AG10803 (cell line): Measurements from ENCODE around the gene TRPM3.

Source experiments
- DNase-seq: peaks from one replicate; pipeline ENCODE4 v3.0.0; 2010; ENCODE audit warnings: low read depth
- H3K4me3 ChIP-seq: 2 replicates; pipeline ENCODE4 v1.5.1; 2011; ENCODE audit warnings: mild to moderate bottlenecking, low read length, control low read depth
- CTCF ChIP-seq: conservative IDR thresholded peaks from 2 replicates; pipeline ENCODE4 v1.5.1; 2011; ENCODE audit warnings: mild to moderate bottlenecking, low read length, control low read depth, inconsistent platforms

TRPM3 gene

GRCh38 chr9:70694758-70695157, 426.7 kb downstream of the TRPM3 start:
- no peak for TF ChIP-seq CTCF
- no peak for DNase-seq
- H3K4me3 ChIP-seq, result no peak overlapping the region

- TF ChIP-seq CTCF, result no peak
- no peak for DNase-seq
- no peak overlapping the region for H3K4me3 ChIP-seq
Observed at GRCh38 chr9:70693186-70693585, 428.2 kb downstream of the TRPM3 start.

- DNase-seq, result no peak
- H3K4me3 ChIP-seq, result no peak overlapping the region
- TF ChIP-seq CTCF, result no peak
Observed at GRCh38 chr9:70692431-70692830, 429.0 kb downstream of the TRPM3 start.

- DNase-seq, result no peak
- TF ChIP-seq CTCF, result no peak
- no peak overlapping the region for H3K4me3 ChIP-seq
Observed at GRCh38 chr9:70688704-70689103, 432.7 kb downstream of the TRPM3 start.

- no peak for DNase-seq
- no peak for TF ChIP-seq CTCF
- no peak overlapping the region for H3K4me3 ChIP-seq
Observed at GRCh38 chr9:70683841-70684240, 437.6 kb downstream of the TRPM3 start.

GRCh38 chr9:70682298-70682697, 439.1 kb downstream of the TRPM3 start:
- no peak for DNase-seq
- TF ChIP-seq CTCF, result no peak
- H3K4me3 ChIP-seq, result no peak overlapping the region

- no peak overlapping the region for H3K4me3 ChIP-seq
- no peak for DNase-seq
- TF ChIP-seq CTCF, result no peak
Observed at GRCh38 chr9:70679845-70680244, 441.6 kb downstream of the TRPM3 start.
